Adrenal gland (tissue), 12 donors: ENCODE data around the gene CALCOCO2. TPM values are rescaled to one million over a fixed set of nuclear protein-coding genes. Genes with fewer than 3 reads are reported as not detected.

Source experiments
- DNase-seq, 7 donors: peaks; one replicate each; pipeline ENCODE4 v3.0.0-alpha.2; 2019 to 2020
- H3K27ac ChIP-seq, 5 donors: fragments of 200-600 bp; sonication (generic) in 4 of 5; 1 replicate in 3 of 5; 2 replicates in 2 of 5; pipeline versions ENCODE4 v1.5.1 to v1.8.0; 2016 to 2020; ENCODE audit warnings: mild to moderate bottlenecking in 1 of 5
- H3K27me3 ChIP-seq: fragments of 200-600 bp; 2 replicates; pipeline ENCODE4 v1.8.0; 2021
- H3K36me3 ChIP-seq, 2 donors: fragments of 200-600 bp; replicated peaks in 1 of 2; 1 replicate in 1 of 2; 2 replicates in 1 of 2; pipeline versions ENCODE4 v1.5.1 to v1.8.0; 2018 to 2022
- H3K4me1 ChIP-seq, 2 donors: fragments of 200-600 bp; replicated peaks in 1 of 2; 1 replicate in 1 of 2; 2 replicates in 1 of 2; pipeline versions ENCODE4 v1.5.1 to v1.8.0; 2018 to 2021
- H3K4me3 ChIP-seq, 4 donors: fragments of 200-600 bp; sonication (generic) in 3 of 4; one replicate each; pipeline ENCODE4 v1.5.1; 2016 to 2018
- H3K9me3 ChIP-seq, 3 donors: fragments of 200-600 bp; sonication (generic) in 1 of 3; replicated peaks in 1 of 3; 1 replicate in 2 of 3; 2 replicates in 1 of 3; pipeline versions ENCODE4 v1.5.1 to v1.8.0; 2016 to 2021
- POLR2A ChIP-seq, 2 donors: fragments of 450-650 bp; IDR thresholded peaks; one replicate each; pipeline ENCODE4 v1.6.1; 2017; ENCODE audit warnings: antibody characterized with exemption in 2 of 2, mild to moderate bottlenecking in 2 of 2, moderate library complexity in 1 of 2
- WGBS, 4 donors: extraction: QIAGEN DNeasy Blood & Tissue Kit in 2 of 4; methylation state at CpG; one replicate each; pipeline versions ENCODE4 v1.1.5 to v1.1.7; 2013 to 2017; 5-methylcytosine and 5-hydroxymethylcytosine counted together
- intact Hi-C, 2 donors: fragments of 100-400 bp; cut with DNase I; formaldehyde crosslinking; loops; one replicate each; pipeline versions ENCODE4 v1.14.1 to v1.15.0; 2022 to 2023
- polyA plus RNA-seq, 3 donors: library from polyadenylated mRNA; stranded (reverse); fragments of 200-250 nt in 2 of 3; fragments of 350-450 nt in 1 of 3; fragmentation: Illumina TruSeq in 1 of 3; extraction: RNeasy Lipid Tissue Mini Kit (QIAGEN cat#74804) in 1 of 3; gene quantifications; one replicate each; pipeline ENCODE4 v1.2.3, GENCODE V29; 2013 to 2014
- total RNA-seq, 9 donors: library from RNA; depleted of rRNA in 4 of 9; stranded (reverse); fragments of >200 nt in 4 of 9; fragments of 120-200 nt in 1 of 9; fragmentation: NEBNext Ultra II Directional in 1 of 9; extraction: Animal tissue kit (Norgen Biotek cat#: 25700) in 1 of 9; gene quantifications; one replicate each; pipeline versions ENCODE4 v1.1.0 to v1.2.4, GENCODE V29; 2013 to 2023
- TF ChIP-seq, protein P1 (sequence below), 6 experiments: fragments of 450-650 bp in 4 of 6; fragments of 200-600 bp in 2 of 6; sonication (generic) in 1 of 6; IDR thresholded peaks; 1 replicate in 5 of 6; 2 replicates in 1 of 6; pipeline versions ENCODE4 v1.5.1 to v1.8.0; 2016 to 2021; ENCODE audit warnings: antibody characterized with exemption in 6 of 6, mild to moderate bottlenecking in 2 of 6, moderate library complexity in 1 of 6
- donor health status: healthy with polysubstance abuse.
- donor health status: Bipolar disorder and iron deficiency.
- donor health status: DM: yes; HTN: yes; CAD: no.
- donor health status: DM: no; HTN: no; CAD: no.
- donor health status: DM: no; HTN: no; CAD: no.
- donor health status: DM: yes; HTN: yes; CAD: no.

The CALCOCO2 gene
- total and polyA plus RNA-seq, 12 donors: 37.7 to 199 (median 124) TPM

- 0 to 1% (median 1%) methylated on average over 12 to 24 of the region's 24 CpGs for WGBS, 4 donors
- Histone ChIP-seq H3K27ac (peak overlapping the region in 3 of 5 donors; percentile 80 to 90 (median 80)), H3K4me3 (peak overlapping the region; percentile 52 to 87 (median 60)), H3K36me3 (peaks cover 0 to 23% of the 10 kb centered on the region in 2 donors), H3K9me3 (no peaks in the 10 kb centered on the region), H3K27me3 (no peaks in the 10 kb centered on the region), H3K4me1 (peaks cover 10 to 21% of the 10 kb centered on the region in 2 donors)
- TF ChIP-seq, protein P1, sequence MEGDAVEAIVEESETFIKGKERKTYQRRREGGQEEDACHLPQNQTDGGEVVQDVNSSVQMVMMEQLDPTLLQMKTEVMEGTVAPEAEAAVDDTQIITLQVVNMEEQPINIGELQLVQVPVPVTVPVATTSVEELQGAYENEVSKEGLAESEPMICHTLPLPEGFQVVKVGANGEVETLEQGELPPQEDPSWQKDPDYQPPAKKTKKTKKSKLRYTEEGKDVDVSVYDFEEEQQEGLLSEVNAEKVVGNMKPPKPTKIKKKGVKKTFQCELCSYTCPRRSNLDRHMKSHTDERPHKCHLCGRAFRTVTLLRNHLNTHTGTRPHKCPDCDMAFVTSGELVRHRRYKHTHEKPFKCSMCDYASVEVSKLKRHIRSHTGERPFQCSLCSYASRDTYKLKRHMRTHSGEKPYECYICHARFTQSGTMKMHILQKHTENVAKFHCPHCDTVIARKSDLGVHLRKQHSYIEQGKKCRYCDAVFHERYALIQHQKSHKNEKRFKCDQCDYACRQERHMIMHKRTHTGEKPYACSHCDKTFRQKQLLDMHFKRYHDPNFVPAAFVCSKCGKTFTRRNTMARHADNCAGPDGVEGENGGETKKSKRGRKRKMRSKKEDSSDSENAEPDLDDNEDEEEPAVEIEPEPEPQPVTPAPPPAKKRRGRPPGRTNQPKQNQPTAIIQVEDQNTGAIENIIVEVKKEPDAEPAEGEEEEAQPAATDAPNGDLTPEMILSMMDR (IDR thresholded peaks at IDR 0.05): no peak
- no peak for TF ChIP-seq POLR2A (IDR thresholded peaks at IDR 0.05)
- no peak for DNase-seq
- intact Hi-C loops: no loop called here
These were observed 62.3 kb downstream of the CALCOCO2 start for GRCh38 chr17:48892940-48893645.

GRCh38 chr17:48893646-48894508, 63.0 kb downstream of the CALCOCO2 start:
- WGBS, 4 donors: 45 to 61% (median 55%) methylated on average over 5 of the region's 5 CpGs
- H3K27ac ChIP-seq: peak overlapping the region in 2 of 5 donors; percentile 5 to 7
- peaks cover 10 to 21% of the 10 kb centered on the region in 2 donors for H3K4me1 ChIP-seq
- TF ChIP-seq POLR2A (IDR thresholded peaks at IDR 0.05): no peak
- TF ChIP-seq, protein P1 (IDR thresholded peaks at IDR 0.05): no peak
- H3K4me3 ChIP-seq: peak overlapping the region in 2 of 4 donors; percentile 69 to 87
- peaks cover 0 to 23% of the 10 kb centered on the region in 2 donors for H3K36me3 ChIP-seq
- DNase-seq: no peak
- no peaks in the 10 kb centered on the region for H3K27me3 ChIP-seq
- H3K9me3 ChIP-seq: no peaks in the 10 kb centered on the region
- intact Hi-C loops: no loop called here

DNA sequence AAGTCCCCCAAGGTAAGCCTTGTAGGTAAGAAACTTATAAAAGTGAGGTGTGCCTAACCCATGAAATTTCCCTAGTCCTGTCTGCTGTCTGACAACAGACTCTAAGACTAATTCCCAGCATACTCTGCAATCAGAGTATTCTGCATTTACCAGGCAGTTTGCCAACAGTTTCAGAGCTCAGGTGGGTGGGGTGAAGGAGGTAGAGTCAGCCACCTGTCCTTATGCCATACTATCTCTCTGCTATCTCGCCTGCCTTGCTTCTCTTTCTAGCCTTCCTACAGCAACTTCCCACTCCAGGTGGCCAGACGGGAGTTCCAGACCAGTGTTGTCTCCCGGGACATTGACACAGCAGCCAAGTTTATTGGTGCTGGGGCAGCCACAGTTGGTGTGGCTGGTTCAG, 64.1 kb downstream of the CALCOCO2 start:
- Histone ChIP-seq H3K27me3 (no peaks in the 10 kb centered on the region), H3K27ac (no peak overlapping the region), H3K9me3 (no peaks in the 10 kb centered on the region), H3K4me1 (peaks cover 10 to 21% of the 10 kb centered on the region in 2 donors), H3K4me3 (no peak overlapping the region), H3K36me3 (peaks cover 0 to 23% of the 10 kb centered on the region in 2 donors)
- intact Hi-C loops: no loop called here
- WGBS, 4 donors: 86 to 100% (median 91%) methylated on average over 2 to 3 of the region's 3 CpGs
- no peak for TF ChIP-seq POLR2A (IDR thresholded peaks at IDR 0.05)
- TF ChIP-seq, protein P1 (IDR thresholded peaks at IDR 0.05): no peak
- DNase-seq: no peak

DNA sequence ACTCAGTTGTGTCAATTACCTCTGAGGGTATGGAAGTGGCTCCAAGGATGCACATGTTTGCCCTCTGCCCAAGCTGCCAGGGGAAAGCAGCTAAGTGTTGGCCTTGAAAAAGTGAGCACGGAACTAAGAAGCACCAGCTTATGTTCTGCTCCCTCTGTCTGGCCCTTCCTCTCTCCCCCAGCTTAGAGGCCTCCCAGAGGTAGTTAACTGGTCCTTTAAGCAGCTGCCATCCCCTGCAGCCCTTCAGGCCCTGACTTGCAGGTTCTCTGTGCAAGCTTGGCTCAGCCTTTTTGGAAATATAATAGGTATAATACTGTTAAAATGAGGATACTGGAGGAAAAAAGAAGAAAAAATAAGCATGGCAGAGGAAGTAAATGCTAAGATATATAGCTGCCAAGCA, 70.4 kb downstream of the CALCOCO2 start:
- no peak for DNase-seq
- Histone ChIP-seq H3K4me3 (no peak overlapping the region), H3K27me3 (no peaks in the 10 kb centered on the region), H3K27ac (no peak overlapping the region), H3K36me3 (peaks cover 0 to 8% of the 10 kb centered on the region in 2 donors), H3K4me1 (no peaks in the 10 kb centered on the region), H3K9me3 (no peaks in the 10 kb centered on the region)
- 23 to 43% (median 38%) methylated on average over 1 of the region's 1 CpG for WGBS, 4 donors
- TF ChIP-seq, protein P1 (IDR thresholded peaks at IDR 0.05): no peak
- TF ChIP-seq POLR2A (IDR thresholded peaks at IDR 0.05): no peak
- intact Hi-C loops: no loop called here
